WTC11 (cell line): ENCODE data around the gene ID3. TPM values are rescaled to one million over a fixed set of nuclear protein-coding genes. Genes with fewer than 3 reads are reported as not detected.

Experiments
- ATAC-seq: fragments of 200-7000 bp; cut with Tn5 transposase; 2 replicates; pipeline ENCODE4 v1.10.0; 2021; ENCODE audit warnings: mild to moderate bottlenecking, moderate library complexity
- CTCF ChIA-PET: fragments of 300-600 bp; sonication (Branson Sonifier 250); formaldehyde crosslinking; loops from one replicate; lab custom pipeline; 2021; ENCODE audit warnings: antibody characterized with exemption; lab: Charles Lee
- POLR2A ChIA-PET: fragments of 350-600 bp; sonication (Branson Sonifier 250); formaldehyde crosslinking; loops from one replicate; lab custom pipeline; 2021; ENCODE audit warnings: antibody characterized with exemption; lab: Charles Lee
- DNase-seq: peaks from one replicate; pipeline ENCODE4 v3.0.0; 2021; ENCODE audit warnings: low spot score
- H3K27ac Mint-ChIP-seq: 2 replicates; pipeline ENCODE4 v1.8.0; 2021; ENCODE audit warnings: mixed read lengths
- H3K27me3 Mint-ChIP-seq: 2 replicates; pipeline ENCODE4 v1.8.0; 2021; ENCODE audit warnings: low read depth, mild to moderate bottlenecking, moderate library complexity, mixed read lengths
- H3K36me3 Mint-ChIP-seq: 2 replicates; pipeline ENCODE4 v1.8.0; 2021; ENCODE audit warnings: mixed read lengths
- H3K4me1 Mint-ChIP-seq: 2 replicates; pipeline ENCODE4 v1.8.0; 2022; ENCODE audit warnings: mixed read lengths
- H3K4me3 Mint-ChIP-seq: 2 replicates; pipeline ENCODE4 v1.8.0; 2021; ENCODE audit warnings: mild to moderate bottlenecking, moderate library complexity, mixed read lengths
- H3K9me3 Mint-ChIP-seq: 2 replicates; pipeline ENCODE4 v1.8.0; 2021; ENCODE audit warnings: mixed read lengths
- ATF6 ChIP-seq: sonication (generic); formaldehyde crosslinking; IDR thresholded peaks from 2 replicates; pipeline ENCODE4 v1.8.1; 2023; ENCODE audit warnings: mild to moderate bottlenecking, missing genetic modification reagents
- CREB1 ChIP-seq: sonication (generic); formaldehyde crosslinking; IDR thresholded peaks from 2 replicates; pipeline ENCODE4 v1.8.0; 2023; ENCODE audit warnings: mild to moderate bottlenecking, missing genetic modification reagents
- CTCF ChIP-seq: fragments of 200-600 bp; IDR thresholded peaks from 2 replicates; pipeline ENCODE4 v1.8.0; 2022; ENCODE audit warnings: antibody characterized with exemption
- ESRRA ChIP-seq: sonication (generic); formaldehyde crosslinking; IDR thresholded peaks from 2 replicates; pipeline ENCODE4 v1.8.1; 2022; ENCODE audit warnings: mild to moderate bottlenecking, missing genetic modification reagents, borderline replicate concordance
- FOXP1 ChIP-seq: sonication (generic); formaldehyde crosslinking; IDR thresholded peaks from 2 replicates; pipeline ENCODE4 v1.8.0; 2022; ENCODE audit warnings: missing genetic modification reagents, mild to moderate bottlenecking, moderate library complexity, borderline replicate concordance
- GTF2I ChIP-seq: fragments of 250-450 bp; sonication (Bioruptor Pico); conservative IDR thresholded peaks from 2 replicates; pipeline ENCODE4 v1.4.0; 2021; ENCODE audit warnings: mild to moderate bottlenecking
- IRF2 ChIP-seq: sonication (generic); formaldehyde crosslinking; IDR thresholded peaks from 2 replicates; pipeline ENCODE4 v1.8.0; 2022; ENCODE audit warnings: low read depth, missing genetic modification reagents, borderline replicate concordance
- JAZF1 ChIP-seq: fragments of 250-450 bp; sonication (Bioruptor Pico); IDR thresholded peaks from 2 replicates; pipeline ENCODE4 v1.9.0; 2021; ENCODE audit warnings: moderate library complexity, mild to moderate bottlenecking, inconsistent platforms
- KAT7 ChIP-seq: sonication (generic); formaldehyde crosslinking; IDR thresholded peaks from 2 replicates; pipeline ENCODE4 v1.8.1; 2023; ENCODE audit warnings: missing genetic modification reagents, mild to moderate bottlenecking, borderline replicate concordance
- MAX ChIP-seq: sonication (generic); formaldehyde crosslinking; IDR thresholded peaks from 2 replicates; pipeline ENCODE4 v1.8.0; 2022; ENCODE audit warnings: mild to moderate bottlenecking, missing genetic modification reagents
- MYBL2 ChIP-seq: sonication (generic); formaldehyde crosslinking; IDR thresholded peaks from 2 replicates; pipeline ENCODE4 v1.8.1; 2023; ENCODE audit warnings: mild to moderate bottlenecking, moderate library complexity, missing genetic modification reagents
- NR2C2 ChIP-seq: sonication (generic); formaldehyde crosslinking; IDR thresholded peaks from 2 replicates; pipeline ENCODE4 v1.8.0; 2022; ENCODE audit warnings: mild to moderate bottlenecking, missing genetic modification reagents
- PREB ChIP-seq: sonication (generic); formaldehyde crosslinking; IDR thresholded peaks from 2 replicates; pipeline ENCODE4 v1.8.1; 2022; ENCODE audit warnings: mild to moderate bottlenecking, missing genetic modification reagents, moderate library complexity, borderline replicate concordance
- SMAD3 ChIP-seq: sonication (generic); formaldehyde crosslinking; IDR thresholded peaks from 2 replicates; pipeline ENCODE4 v1.8.0; 2022; ENCODE audit warnings: missing genetic modification reagents, mild to moderate bottlenecking, borderline replicate concordance
- SP1 ChIP-seq: sonication (generic); formaldehyde crosslinking; conservative IDR thresholded peaks from 2 replicates; pipeline ENCODE4 v1.8.1; 2022; ENCODE audit warnings: missing genetic modification reagents
- TP53 ChIP-seq: sonication (generic); formaldehyde crosslinking; IDR thresholded peaks from 2 replicates; pipeline ENCODE4 v1.8.1; 2023; ENCODE audit warnings: mild to moderate bottlenecking, missing genetic modification reagents
- ZBTB21 ChIP-seq: sonication (generic); formaldehyde crosslinking; IDR thresholded peaks from 2 replicates; pipeline ENCODE4 v1.8.1; 2023; ENCODE audit warnings: mild to moderate bottlenecking, missing genetic modification reagents, borderline replicate concordance
- ZNF219 ChIP-seq: sonication (generic); formaldehyde crosslinking; IDR thresholded peaks from 2 replicates; pipeline ENCODE4 v1.8.0; 2023; ENCODE audit warnings: missing genetic modification reagents, mild to moderate bottlenecking, borderline replicate concordance
- ZNF263 ChIP-seq: sonication (generic); formaldehyde crosslinking; IDR thresholded peaks from 2 replicates; pipeline ENCODE4 v1.8.1; 2022; ENCODE audit warnings: low read depth, mild to moderate bottlenecking, moderate library complexity, missing genetic modification reagents
- ZNF671 ChIP-seq: fragments of 250-450 bp; sonication (Bioruptor Pico); IDR thresholded peaks from 2 replicates; pipeline ENCODE4 v1.8.0; 2021; ENCODE audit warnings: mild to moderate bottlenecking
- ZSCAN18 ChIP-seq: fragments of 250-450 bp; sonication (Bioruptor Pico); IDR thresholded peaks from 2 replicates; pipeline ENCODE4 v2.1.2; 2022; ENCODE audit warnings: mild to moderate bottlenecking, moderate library complexity
- total RNA-seq: library from RNA; stranded (reverse); gene quantifications from 3 replicates; pipeline ENCODE4 v1.2.3, GENCODE V29; 2021

The ID3 gene
- total RNA-seq, 1 experiment from 2014 or later = 168 TPM

- peaks cover 14% of the 10 kb centered on the region for H3K36me3 Mint-ChIP-seq
- ChIA-PET POLR2A (no interaction called here), CTCF (interaction anchor here (0.6 to 1.8 kb wide), 4 partner anchors 36 to 79 kb away, joined by 3 to 9 read pairs (median 4); partner anchors contain the start of gene ASAP3)
- H3K27ac Mint-ChIP-seq = peak overlapping the region; percentile 98
- no peaks in the 10 kb centered on the region for H3K9me3 Mint-ChIP-seq
- peaks cover 73% of the 10 kb centered on the region for H3K4me1 Mint-ChIP-seq
- no peaks in the 10 kb centered on the region for H3K27me3 Mint-ChIP-seq
- peak overlapping the region; percentile 45 for H3K4me3 Mint-ChIP-seq
- DNase-seq = peak; percentile 93
- TF ChIP-seq ZBTB21 (CRISPR knock-in tag) (no peak), ZNF219 (CRISPR knock-in tag) (no peak), IRF2 (CRISPR knock-in tag) (no peak), GTF2I (no peak), SP1 (CRISPR knock-in tag) (peak; percentile 47)
- ATAC-seq = peak; percentile 69
Observed at GRCh38 chr1:23562137-23562876, 3.0 kb upstream of the ID3 start.

- ChIA-PET CTCF (interaction anchor here (0.6 to 1.8 kb wide), 4 partner anchors 37 to 78 kb away, joined by 3 to 9 read pairs (median 4); partner anchors contain the start of gene ASAP3), POLR2A (interaction anchor here (4.5 kb wide), 1 partner anchor 76 kb away, joined by 26 read pairs; no protein-coding TSS in a partner anchor)
- peaks cover 76% of the 10 kb centered on the region for H3K4me1 Mint-ChIP-seq
Observed at GRCh38 chr1:23561813-23562100, 2.5 kb upstream of the ID3 start.

More at GRCh38 chr1:23561813-23562100, 2.5 kb upstream of the ID3 start:
- DNase-seq (no peak), ATAC-seq (no peak)
- no peaks in the 10 kb centered on the region for H3K27me3 Mint-ChIP-seq
- H3K9me3 Mint-ChIP-seq = no peaks in the 10 kb centered on the region
- TF ChIP-seq CREB1 (CRISPR knock-in tag) = no peak
- TF ChIP-seq NR2C2 (CRISPR knock-in tag) = no peak
- no peak for TF ChIP-seq ZBTB21 (CRISPR knock-in tag)
- TF ChIP-seq ZSCAN18 = no peak
- TF ChIP-seq KAT7 (CRISPR knock-in tag) = no peak
- no peak for TF ChIP-seq MAX (CRISPR knock-in tag)
- TF ChIP-seq ZNF671 (CRISPR knock-in tag) = no peak
- no peak for TF ChIP-seq ESRRA (CRISPR knock-in tag)
- no peak for TF ChIP-seq TP53 (CRISPR knock-in tag)
- no peak for TF ChIP-seq MYBL2 (CRISPR knock-in tag)
- TF ChIP-seq ZNF263 = no peak
- TF ChIP-seq JAZF1 (CRISPR knock-in tag) = no peak
- TF ChIP-seq CTCF = no peak
- TF ChIP-seq PREB = no peak
- no peak for TF ChIP-seq ATF6 (CRISPR knock-in tag)
- TF ChIP-seq SMAD3 (CRISPR knock-in tag) = no peak
- TF ChIP-seq FOXP1 (CRISPR knock-in tag) = no peak
- TF ChIP-seq, all 79 proteins: peak for 0
- peaks cover 19% of the 10 kb centered on the region for H3K36me3 Mint-ChIP-seq
- H3K27ac Mint-ChIP-seq = peak overlapping the region; percentile 98
- no peak overlapping the region for H3K4me3 Mint-ChIP-seq
